Measurements from ENCODE around the gene PHF21A. TPM values are rescaled to one million over a fixed set of nuclear protein-coding genes. Genes with fewer than 3 reads are reported as not detected.

The PHF21A gene
- total and polyA plus RNA-seq, 2 experiments from 2014 or later, result 24.6 to 30.4 TPM

DNA sequence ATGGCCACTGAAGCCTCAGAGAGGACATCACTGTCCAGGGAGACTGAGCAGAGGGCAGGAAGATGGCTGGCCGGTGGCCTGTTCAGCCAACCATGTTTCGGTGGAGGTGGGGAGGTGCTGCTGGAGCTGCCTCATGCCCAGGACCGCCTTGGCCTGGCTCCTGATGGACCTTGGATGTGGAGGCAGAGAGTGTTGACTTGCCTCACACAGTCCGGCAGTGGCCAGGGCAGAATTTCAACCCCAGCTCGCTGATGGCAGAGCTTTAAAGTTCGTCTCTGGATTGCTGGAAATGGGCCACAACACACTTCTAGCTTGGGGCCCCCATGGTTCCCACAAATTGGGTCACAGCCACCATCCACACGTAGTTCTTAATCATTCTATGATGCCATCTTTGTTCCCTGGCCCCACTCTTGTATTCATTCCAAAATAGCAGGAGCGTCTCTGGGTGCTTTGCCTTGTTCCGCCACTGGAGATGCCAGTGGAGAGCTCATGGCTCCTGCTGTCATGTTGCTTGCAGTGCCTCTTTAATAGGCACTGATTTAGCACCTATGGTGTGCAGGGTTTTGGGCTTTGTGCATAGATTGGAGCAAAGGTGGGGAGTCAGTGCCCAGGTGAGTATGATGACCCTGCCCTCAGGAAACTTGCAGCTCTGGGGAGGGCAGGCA, 230.2 kb downstream of the PHF21A start:
- no peak overlapping the region for H3K4me3 ChIP-seq
- H3K4me2 ChIP-seq, result no peak overlapping the region
- DNase-seq (ENCODE audit: low spot score), result no peak
- no peak overlapping the region for H3K27ac ChIP-seq
- H3K36me3 ChIP-seq (replicated peaks; ENCODE audit: insufficient read depth, low read depth), result no peaks in the 10 kb centered on the region
- TF ChIP-seq EZH2 (IDR thresholded peaks at IDR 0.05; ENCODE audit: borderline replicate concordance), result no peak
- TF ChIP-seq EZH2phosphoT487 (IDR thresholded peaks at IDR 0.05; ENCODE audit: low read depth, severe bottlenecking, unreplicated experiment), result no peak
- TF ChIP-seq, protein P1, sequence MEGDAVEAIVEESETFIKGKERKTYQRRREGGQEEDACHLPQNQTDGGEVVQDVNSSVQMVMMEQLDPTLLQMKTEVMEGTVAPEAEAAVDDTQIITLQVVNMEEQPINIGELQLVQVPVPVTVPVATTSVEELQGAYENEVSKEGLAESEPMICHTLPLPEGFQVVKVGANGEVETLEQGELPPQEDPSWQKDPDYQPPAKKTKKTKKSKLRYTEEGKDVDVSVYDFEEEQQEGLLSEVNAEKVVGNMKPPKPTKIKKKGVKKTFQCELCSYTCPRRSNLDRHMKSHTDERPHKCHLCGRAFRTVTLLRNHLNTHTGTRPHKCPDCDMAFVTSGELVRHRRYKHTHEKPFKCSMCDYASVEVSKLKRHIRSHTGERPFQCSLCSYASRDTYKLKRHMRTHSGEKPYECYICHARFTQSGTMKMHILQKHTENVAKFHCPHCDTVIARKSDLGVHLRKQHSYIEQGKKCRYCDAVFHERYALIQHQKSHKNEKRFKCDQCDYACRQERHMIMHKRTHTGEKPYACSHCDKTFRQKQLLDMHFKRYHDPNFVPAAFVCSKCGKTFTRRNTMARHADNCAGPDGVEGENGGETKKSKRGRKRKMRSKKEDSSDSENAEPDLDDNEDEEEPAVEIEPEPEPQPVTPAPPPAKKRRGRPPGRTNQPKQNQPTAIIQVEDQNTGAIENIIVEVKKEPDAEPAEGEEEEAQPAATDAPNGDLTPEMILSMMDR (IDR thresholded peaks at IDR 0.05; ENCODE audit: poor library complexity), result no peak
- H3K27me3 ChIP-seq, result no peaks in the 10 kb centered on the region
- H3K4me1 ChIP-seq (ENCODE audit: insufficient read depth), result no peaks in the 10 kb centered on the region
- H2AFZ ChIP-seq, result no peak overlapping the region
- H3K9me2 ChIP-seq (replicated peaks; ENCODE audit: insufficient read depth), result no peaks in the 10 kb centered on the region
- H4K20me1 ChIP-seq (ENCODE audit: insufficient read depth, poor library complexity, severe bottlenecking), result no peaks in the 10 kb centered on the region
- no peaks in the 10 kb centered on the region for H3K9me3 ChIP-seq (ENCODE audit: low read depth)
- no peaks in the 10 kb centered on the region for H3K79me2 ChIP-seq
- 87% methylated on average over 9 of the region's 9 CpGs for WGBS (ENCODE audit: low lambda C conversion rate, missing lambda C conversion rate)

DNA sequence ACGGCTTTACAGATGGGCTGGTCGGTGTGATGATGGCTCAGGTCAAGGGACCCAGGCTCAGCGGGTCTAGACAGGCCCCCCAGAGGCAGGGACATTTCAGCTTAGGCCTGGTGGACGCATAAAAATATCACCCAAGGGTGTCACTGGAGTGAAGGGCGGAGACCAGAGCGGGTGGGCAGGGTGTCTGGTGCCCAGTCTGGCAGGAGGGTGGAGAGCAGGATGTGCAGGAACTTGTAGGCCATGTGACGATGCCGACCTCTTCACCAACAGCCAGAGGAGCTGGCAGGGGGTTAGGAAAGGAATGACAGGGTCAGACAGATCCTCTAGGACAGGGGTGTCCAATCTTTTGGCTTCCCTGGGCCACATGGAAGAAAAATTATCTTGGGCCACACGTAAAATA, 231.3 kb downstream of the PHF21A start:
- Histone ChIP-seq H2AFZ (no peak overlapping the region), H3K4me1 (ENCODE audit: insufficient read depth) (no peaks in the 10 kb centered on the region), H4K20me1 (ENCODE audit: insufficient read depth, poor library complexity, severe bottlenecking) (no peaks in the 10 kb centered on the region), H3K79me2 (no peaks in the 10 kb centered on the region), H3K4me2 (no peak overlapping the region), H3K4me3 (no peak overlapping the region), H3K9me2 (replicated peaks; ENCODE audit: insufficient read depth) (no peaks in the 10 kb centered on the region), H3K27ac (no peak overlapping the region), H3K36me3 (replicated peaks; ENCODE audit: insufficient read depth, low read depth) (no peaks in the 10 kb centered on the region), H3K9me3 (ENCODE audit: low read depth) (no peaks in the 10 kb centered on the region), H3K27me3 (no peaks in the 10 kb centered on the region)
- no peak for DNase-seq (ENCODE audit: low spot score)
- TF ChIP-seq, protein P1 (IDR thresholded peaks at IDR 0.05; ENCODE audit: poor library complexity), result no peak
- no peak for TF ChIP-seq EZH2 (IDR thresholded peaks at IDR 0.05; ENCODE audit: borderline replicate concordance)
- TF ChIP-seq EZH2phosphoT487 (IDR thresholded peaks at IDR 0.05; ENCODE audit: low read depth, severe bottlenecking, unreplicated experiment), result no peak
- 94% methylated on average over 9 of the region's 9 CpGs for WGBS (ENCODE audit: low lambda C conversion rate, missing lambda C conversion rate)

DNA sequence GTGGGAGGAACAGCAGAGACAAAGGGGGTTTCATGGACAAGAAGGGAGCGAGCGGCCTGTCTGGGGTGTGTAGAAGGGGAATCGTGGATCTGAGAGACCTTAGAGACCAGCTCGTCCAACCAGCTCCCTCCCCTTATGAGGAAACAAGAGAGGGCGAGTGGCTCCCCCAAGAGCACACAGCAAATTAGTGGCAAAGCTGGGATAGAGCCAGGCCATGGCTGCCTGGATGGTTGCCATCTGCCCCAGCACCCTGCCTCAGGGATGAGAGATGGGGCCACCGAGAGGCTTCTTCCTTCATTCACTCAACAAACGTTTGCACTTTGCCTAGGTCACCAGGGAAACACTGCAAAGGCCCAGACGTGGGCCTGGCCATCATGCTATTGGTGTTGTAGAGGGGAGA, 231.7 kb downstream of the PHF21A start:
- no peaks in the 10 kb centered on the region for H3K79me2 ChIP-seq
- no peaks in the 10 kb centered on the region for H3K4me1 ChIP-seq (ENCODE audit: insufficient read depth)
- DNase-seq (ENCODE audit: low spot score), result no peak
- no peak overlapping the region for H3K4me3 ChIP-seq
- WGBS (ENCODE audit: low lambda C conversion rate, missing lambda C conversion rate), result 83% methylated on average over 8 of the region's 8 CpGs
- H2AFZ ChIP-seq, result no peak overlapping the region
- no peaks in the 10 kb centered on the region for H3K27me3 ChIP-seq
- no peaks in the 10 kb centered on the region for H3K9me3 ChIP-seq (ENCODE audit: low read depth)
- H3K36me3 ChIP-seq (replicated peaks; ENCODE audit: insufficient read depth, low read depth), result no peaks in the 10 kb centered on the region
- no peaks in the 10 kb centered on the region for H4K20me1 ChIP-seq (ENCODE audit: insufficient read depth, poor library complexity, severe bottlenecking)
- H3K27ac ChIP-seq, result no peak overlapping the region
- H3K9me2 ChIP-seq (replicated peaks; ENCODE audit: insufficient read depth), result no peaks in the 10 kb centered on the region
- H3K4me2 ChIP-seq, result no peak overlapping the region
- TF ChIP-seq EZH2phosphoT487 (IDR thresholded peaks at IDR 0.05; ENCODE audit: low read depth, severe bottlenecking, unreplicated experiment) (no peak), EZH2 (IDR thresholded peaks at IDR 0.05; ENCODE audit: borderline replicate concordance) (no peak)
- TF ChIP-seq, protein P1 (IDR thresholded peaks at IDR 0.05; ENCODE audit: poor library complexity), result no peak
